SK-N-SH (cell line): ENCODE data around the gene CAST.
A peak's percentile ranks its signal among the peaks of the same experiment; 100 is the strongest.

Source experiments
- EP300 ChIP-seq, 2 experiments: IDR thresholded peaks; 2 replicates each; pipeline versions ENCODE4 v1.4.0 to v1.6.1; 2012; ENCODE audit warnings: borderline replicate concordance in 1 of 2, low read depth in 1 of 2, low read length in 1 of 2
- FOXJ3 ChIP-seq: sonication (generic); formaldehyde crosslinking; IDR thresholded peaks from 2 replicates; pipeline ENCODE4 v1.5.1; 2020; ENCODE audit warnings: mild to moderate bottlenecking, missing genetic modification reagents
- TF ChIP-seq, protein P1 (sequence below): fragments of 200-600 bp; sonication (generic); IDR thresholded peaks from 2 replicates; pipeline ENCODE4 v1.6.1; 2017; ENCODE audit warnings: antibody characterized with exemption, mild to moderate bottlenecking, moderate library complexity

DNA sequence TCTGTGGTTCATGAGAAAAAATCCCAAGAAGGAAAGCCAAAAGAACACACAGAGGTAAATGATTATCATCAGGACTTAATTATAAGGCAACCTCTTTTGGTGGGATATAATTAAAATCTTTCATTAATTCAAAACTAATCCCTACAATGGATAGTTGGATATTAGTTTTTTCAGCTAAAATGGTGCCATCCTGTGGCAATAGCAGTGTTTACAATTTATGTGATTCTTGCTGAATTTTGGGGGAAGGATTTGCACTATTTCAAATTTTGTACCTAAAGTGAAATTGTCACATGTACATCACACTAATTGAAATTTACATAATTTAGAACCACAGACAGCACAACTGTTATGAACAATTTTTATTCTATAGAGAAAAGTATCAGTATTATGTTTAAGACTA is 67.0 kb downstream of the CAST start:
- TF ChIP-seq, protein P1, sequence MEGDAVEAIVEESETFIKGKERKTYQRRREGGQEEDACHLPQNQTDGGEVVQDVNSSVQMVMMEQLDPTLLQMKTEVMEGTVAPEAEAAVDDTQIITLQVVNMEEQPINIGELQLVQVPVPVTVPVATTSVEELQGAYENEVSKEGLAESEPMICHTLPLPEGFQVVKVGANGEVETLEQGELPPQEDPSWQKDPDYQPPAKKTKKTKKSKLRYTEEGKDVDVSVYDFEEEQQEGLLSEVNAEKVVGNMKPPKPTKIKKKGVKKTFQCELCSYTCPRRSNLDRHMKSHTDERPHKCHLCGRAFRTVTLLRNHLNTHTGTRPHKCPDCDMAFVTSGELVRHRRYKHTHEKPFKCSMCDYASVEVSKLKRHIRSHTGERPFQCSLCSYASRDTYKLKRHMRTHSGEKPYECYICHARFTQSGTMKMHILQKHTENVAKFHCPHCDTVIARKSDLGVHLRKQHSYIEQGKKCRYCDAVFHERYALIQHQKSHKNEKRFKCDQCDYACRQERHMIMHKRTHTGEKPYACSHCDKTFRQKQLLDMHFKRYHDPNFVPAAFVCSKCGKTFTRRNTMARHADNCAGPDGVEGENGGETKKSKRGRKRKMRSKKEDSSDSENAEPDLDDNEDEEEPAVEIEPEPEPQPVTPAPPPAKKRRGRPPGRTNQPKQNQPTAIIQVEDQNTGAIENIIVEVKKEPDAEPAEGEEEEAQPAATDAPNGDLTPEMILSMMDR: peak; percentile 61
- TF ChIP-seq EP300 (IDR thresholded peaks at IDR 0.05; ENCODE audit: borderline replicate concordance in 1 of 2, low read depth in 1 of 2, low read length in 1 of 2): no peak
- TF ChIP-seq FOXJ3 (CRISPR knock-in tag): no peak
